ENCODE results near the gene SFXN5.

The SFXN5 gene

GRCh38 chr2:72929010-72929409 lies 142.5 kb downstream of the SFXN5 start:
- DNase-seq (ENCODE audit: low spot score) = no peak
- TF ChIP-seq, protein P1, sequence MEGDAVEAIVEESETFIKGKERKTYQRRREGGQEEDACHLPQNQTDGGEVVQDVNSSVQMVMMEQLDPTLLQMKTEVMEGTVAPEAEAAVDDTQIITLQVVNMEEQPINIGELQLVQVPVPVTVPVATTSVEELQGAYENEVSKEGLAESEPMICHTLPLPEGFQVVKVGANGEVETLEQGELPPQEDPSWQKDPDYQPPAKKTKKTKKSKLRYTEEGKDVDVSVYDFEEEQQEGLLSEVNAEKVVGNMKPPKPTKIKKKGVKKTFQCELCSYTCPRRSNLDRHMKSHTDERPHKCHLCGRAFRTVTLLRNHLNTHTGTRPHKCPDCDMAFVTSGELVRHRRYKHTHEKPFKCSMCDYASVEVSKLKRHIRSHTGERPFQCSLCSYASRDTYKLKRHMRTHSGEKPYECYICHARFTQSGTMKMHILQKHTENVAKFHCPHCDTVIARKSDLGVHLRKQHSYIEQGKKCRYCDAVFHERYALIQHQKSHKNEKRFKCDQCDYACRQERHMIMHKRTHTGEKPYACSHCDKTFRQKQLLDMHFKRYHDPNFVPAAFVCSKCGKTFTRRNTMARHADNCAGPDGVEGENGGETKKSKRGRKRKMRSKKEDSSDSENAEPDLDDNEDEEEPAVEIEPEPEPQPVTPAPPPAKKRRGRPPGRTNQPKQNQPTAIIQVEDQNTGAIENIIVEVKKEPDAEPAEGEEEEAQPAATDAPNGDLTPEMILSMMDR (IDR thresholded peaks at IDR 0.05; ENCODE audit: extremely low read depth, insufficient read depth, missing control alignments) = no peak
- in situ Hi-C loops (cut with MboI; ENCODE audit: low pct_unique_long_range_greater_than_20kb, low sequenced_read_pairs, unreplicated experiment) = no loop called here

GRCh38 chr2:72927619-72928550 lies 143.6 kb downstream of the SFXN5 start:
- TF ChIP-seq, protein P1 (IDR thresholded peaks at IDR 0.05; ENCODE audit: extremely low read depth, insufficient read depth, missing control alignments) = no peak
- no peak for DNase-seq (ENCODE audit: low spot score)
- in situ Hi-C loops (cut with MboI; ENCODE audit: low pct_unique_long_range_greater_than_20kb, low sequenced_read_pairs, unreplicated experiment) = no loop called here

DNA sequence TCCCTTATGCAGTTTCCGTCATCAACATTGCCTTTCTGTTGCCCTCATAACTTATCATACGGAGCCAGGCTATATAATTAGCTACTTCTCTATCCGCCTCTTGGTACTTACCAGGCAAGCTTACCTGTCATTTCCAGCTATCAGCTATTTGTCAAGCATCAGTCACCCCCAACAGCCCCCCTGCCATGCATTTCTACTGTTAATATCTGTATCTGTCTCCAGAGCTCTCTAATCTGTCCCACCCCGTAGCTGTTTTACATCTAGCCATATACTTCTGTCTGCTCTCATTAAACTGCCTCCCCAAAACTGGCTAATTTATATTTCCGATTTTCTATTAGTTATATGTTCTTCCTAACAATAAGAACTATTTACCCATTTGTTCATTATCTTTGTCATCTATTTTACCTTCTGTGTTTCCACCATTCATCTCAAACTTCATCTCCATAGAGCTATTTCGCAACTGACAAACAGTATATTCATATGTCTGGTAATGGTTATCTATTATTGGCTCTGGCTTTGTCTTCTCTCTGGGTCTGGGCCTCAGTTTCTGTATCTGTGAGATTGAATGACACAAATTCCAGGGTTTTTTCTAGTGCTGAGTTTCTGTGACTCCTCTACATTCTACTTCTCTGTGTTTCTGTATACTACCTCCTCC lies 144.6 kb downstream of the SFXN5 start:
- TF ChIP-seq, protein P1 (IDR thresholded peaks at IDR 0.05; ENCODE audit: extremely low read depth, insufficient read depth, missing control alignments) = no peak
- in situ Hi-C loops (cut with MboI; ENCODE audit: low pct_unique_long_range_greater_than_20kb, low sequenced_read_pairs, unreplicated experiment) = no loop called here
- no peak for DNase-seq (ENCODE audit: low spot score)

DNA sequence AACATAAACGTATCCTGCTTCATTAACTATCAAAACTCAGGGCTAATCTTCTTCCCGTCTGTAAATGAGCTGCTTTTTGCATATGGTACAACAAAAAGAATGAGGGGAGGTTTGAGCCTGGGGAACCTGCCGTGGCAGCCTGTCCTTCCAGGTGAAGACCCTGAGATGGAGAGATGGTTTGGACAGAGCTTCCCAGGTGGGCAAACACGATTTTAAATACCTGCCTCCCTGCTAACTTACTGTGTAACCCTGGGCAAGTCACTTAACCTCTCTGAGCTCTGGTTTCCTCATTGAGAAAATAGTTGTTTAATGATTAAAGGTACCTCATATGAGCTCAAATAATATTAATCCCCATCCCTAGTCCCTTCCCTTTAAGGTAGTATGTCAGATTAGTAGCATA lies 145.1 kb downstream of the SFXN5 start:
- DNase-seq (ENCODE audit: low spot score) = no peak
- in situ Hi-C loops (cut with MboI; ENCODE audit: low pct_unique_long_range_greater_than_20kb, low sequenced_read_pairs, unreplicated experiment) = no loop called here
- TF ChIP-seq, protein P1 (IDR thresholded peaks at IDR 0.05; ENCODE audit: extremely low read depth, insufficient read depth, missing control alignments) = no peak

DNA sequence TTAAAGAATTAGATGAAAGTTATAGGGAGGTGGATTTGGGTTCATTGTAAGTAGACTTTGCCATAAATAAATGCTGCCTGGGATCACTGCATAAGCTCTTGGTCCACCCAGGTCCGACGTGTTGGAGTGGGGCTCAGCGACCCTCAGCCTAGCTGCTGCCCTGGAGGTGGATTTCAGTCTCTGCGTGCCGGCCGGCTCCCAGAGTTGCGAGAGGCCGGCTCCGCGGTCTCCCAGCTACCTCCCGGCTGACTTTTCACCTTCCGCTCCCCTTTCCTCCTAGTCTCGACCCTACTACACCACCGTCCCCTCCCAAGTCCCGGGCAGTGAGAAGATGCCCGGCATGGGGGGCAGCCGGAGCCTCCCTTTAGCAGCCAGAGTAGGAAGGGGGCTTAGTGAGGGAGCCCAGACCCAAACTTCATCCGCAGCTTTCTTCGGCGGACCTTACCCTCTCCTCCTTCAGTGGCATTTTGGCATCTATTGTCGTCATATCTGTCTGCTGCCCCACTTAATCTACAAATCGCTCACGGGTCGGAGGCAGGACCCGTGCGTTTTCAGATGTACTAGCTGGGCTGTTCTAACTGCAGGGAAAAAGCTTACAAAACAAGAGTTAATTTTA lies 146.1 kb downstream of the SFXN5 start:
- no peak for DNase-seq (ENCODE audit: low spot score)
- TF ChIP-seq, protein P1 (IDR thresholded peaks at IDR 0.05; ENCODE audit: extremely low read depth, insufficient read depth, missing control alignments) = no peak
- in situ Hi-C loops (cut with MboI; ENCODE audit: low pct_unique_long_range_greater_than_20kb, low sequenced_read_pairs, unreplicated experiment) = no loop called here

GRCh38 chr2:72924353-72925240 lies 146.9 kb downstream of the SFXN5 start:
- peak; percentile 73 for DNase-seq (ENCODE audit: low spot score)
- TF ChIP-seq, protein P1 (IDR thresholded peaks at IDR 0.05; ENCODE audit: extremely low read depth, insufficient read depth, missing control alignments) = no peak
- in situ Hi-C loops (cut with MboI; ENCODE audit: low pct_unique_long_range_greater_than_20kb, low sequenced_read_pairs, unreplicated experiment) = no loop called here
